Tibial nerve (tissue), 3 donors: ENCODE results near the gene BNIP1.

ENCODE experiments used
- CTCF ChIP-seq, 5 experiments: fragments of 200-600 bp in 3 of 5; fragments of 450-650 bp in 2 of 5; sonication (generic) in 3 of 5; IDR thresholded peaks; one replicate each; pipeline ENCODE4 v1.5.1; 2016 to 2019; ENCODE audit warnings: antibody characterized with exemption in 5 of 5, mild to moderate bottlenecking in 3 of 5, moderate library complexity in 2 of 5
- POLR2A ChIP-seq, 2 donors: fragments of 450-650 bp; IDR thresholded peaks; one replicate each; pipeline ENCODE4 v1.6.1; 2017; ENCODE audit warnings: antibody characterized with exemption in 2 of 2, mild to moderate bottlenecking in 2 of 2, moderate library complexity in 2 of 2

GRCh38 chr5:173123416-173123815 is 20.9 kb upstream of the BNIP1 start:
- no peak for TF ChIP-seq CTCF (IDR thresholded peaks at IDR 0.05)
- no peak for TF ChIP-seq POLR2A (IDR thresholded peaks at IDR 0.05)
